H1 (cell line): Measurements from ENCODE around the gene CRADD.

Source experiments
- ASH2L ChIP-seq: fragments of 200-600, 300-600 bp; sonication (generic); IDR thresholded peaks from one replicate; pipeline ENCODE4 v1.7.1; 2017; ENCODE audit warnings: low read length
- CREB1 ChIP-seq: IDR thresholded peaks from 2 replicates; pipeline ENCODE4 v1.6.1; 2012; ENCODE audit warnings: inconsistent platforms
- CTCF ChIP-seq, 3 experiments: IDR thresholded peaks; 1 replicate in 2 of 3; 2 replicates in 1 of 3; pipeline versions ENCODE4 v1.5.1 to v1.6.1; 2011; ENCODE audit warnings: low read length in 3 of 3, mild to moderate bottlenecking in 3 of 3, inconsistent platforms in 2 of 3, low read depth in 1 of 3, moderate library complexity in 1 of 3; ENCODE audit not compliant: insufficient read depth in 1 of 3; ENCODE audit errors: control extremely low read depth in 1 of 3
- MAFK ChIP-seq: IDR thresholded peaks from 2 replicates; pipeline ENCODE4 v1.6.1; 2012; ENCODE audit warnings: low read depth, mild to moderate bottlenecking, improper control_type of control experiment, low read length
- POLR2A ChIP-seq, 2 experiments: IDR thresholded peaks; 1 replicate in 1 of 2; 2 replicates in 1 of 2; pipeline ENCODE4 v1.6.1; 2011; ENCODE audit warnings: low read depth in 2 of 2, low read length in 2 of 2, mild to moderate bottlenecking in 2 of 2; ENCODE audit errors: control extremely low read depth in 1 of 2
- TAF1 ChIP-seq: IDR thresholded peaks from 2 replicates; pipeline ENCODE4 v1.6.1; 2011; ENCODE audit warnings: mild to moderate bottlenecking, low read depth, low read length
- TAF7 ChIP-seq: optimal IDR thresholded peaks from 2 replicates; pipeline ENCODE3; 2011; ENCODE audit warnings: low read depth, mild to moderate bottlenecking, inconsistent platforms, low read length, moderate library complexity, borderline replicate concordance

GRCh38 chr12:93722835-93723567, 45.8 kb downstream of the CRADD start:
- TF ChIP-seq POLR2A (IDR thresholded peaks at IDR 0.05; ENCODE audit: control extremely low read depth in 1 of 2, low read depth in 2 of 2, low read length in 2 of 2) (no peak), CTCF (IDR thresholded peaks at IDR 0.05; ENCODE audit: control extremely low read depth in 1 of 3, insufficient read depth in 1 of 3, low read depth in 1 of 3, low read length in 3 of 3) (no peak), MAFK (no peak), ASH2L (no peak), CREB1 (no peak), TAF1 (no peak), TAF7 (no peak)
